Measurements from ENCODE around the gene MIEF2.
"Not testable (repeated sequence)": the region's sequence is repeated elsewhere in the genome, so short reads cannot be mapped to it uniquely, and the experiment has no call there.

MIEF2 gene

GRCh38 chr17:18285296-18285695 is 24.8 kb downstream of the MIEF2 start:
- no peak for DNase-seq (ENCODE audit: low read depth in 1 of 2, low spot score in 1 of 2)

- no peak for DNase-seq (ENCODE audit: low read depth in 1 of 2, low spot score in 1 of 2)
Observed at GRCh38 chr17:18291718-18292540, 31.5 kb downstream of the MIEF2 start.

GRCh38 chr17:18298061-18298460 is 37.6 kb downstream of the MIEF2 start:
- DNase-seq (ENCODE audit: low read depth in 1 of 2, low spot score in 1 of 2), result not testable (repeated sequence)

GRCh38 chr17:18300725-18301480 is 40.4 kb downstream of the MIEF2 start:
- no peak for DNase-seq (ENCODE audit: low read depth in 1 of 2, low spot score in 1 of 2)

- DNase-seq (ENCODE audit: low read depth in 1 of 2, low spot score in 1 of 2), result not testable (repeated sequence)
Observed at GRCh38 chr17:18303206-18303605, 42.7 kb downstream of the MIEF2 start.

- no peak for DNase-seq (ENCODE audit: low read depth in 1 of 2, low spot score in 1 of 2)
Observed at GRCh38 chr17:18309202-18309601, 48.7 kb downstream of the MIEF2 start.

GRCh38 chr17:18314059-18314730 is 53.7 kb downstream of the MIEF2 start:
- DNase-seq (ENCODE audit: low read depth in 1 of 2, low spot score in 1 of 2), result no peak

GRCh38 chr17:18314731-18315561 is 54.5 kb downstream of the MIEF2 start, which contains the start of the genes SMCR8 and TOP3A:
Gene SMCR8, plus strand, starts transcription at chr17:18315293. Its CDS starts 497 bp downstream, at chr17:18315790.
Gene TOP3A, minus strand, starts transcription at chr17:18314994. Its CDS starts 216 bp downstream, at chr17:18314778.
- peak; percentile 97 to 98 for DNase-seq (ENCODE audit: low read depth in 1 of 2, low spot score in 1 of 2)

GRCh38 chr17:18315562-18315922 is 55.1 kb downstream of the MIEF2 start:
- DNase-seq (ENCODE audit: low read depth in 1 of 2, low spot score in 1 of 2), result no peak

- no peak for DNase-seq (ENCODE audit: low read depth in 1 of 2, low spot score in 1 of 2)
Observed at GRCh38 chr17:18315961-18316360, 55.5 kb downstream of the MIEF2 start.
